GM18907 (cell line): ENCODE measurements around the gene ALS2CL.

Experiments used
- ATAC-seq: cut with Tn5 transposase; IDR thresholded peaks from one replicate; pipeline ENCODE4 v1.9.1; 2021; ENCODE audit warnings: mild to moderate bottlenecking, moderate library complexity; ENCODE audit not compliant: unreplicated experiment

ALS2CL gene

GRCh38 chr3:46716461-46717441, 23.3 kb upstream of the ALS2CL start:
- no peak for ATAC-seq

GRCh38 chr3:46715507-46716175, 22.2 kb upstream of the ALS2CL start:
- no peak for ATAC-seq

GRCh38 chr3:46714728-46715506, 21.4 kb upstream of the ALS2CL start:
- ATAC-seq = no peak

GRCh38 chr3:46713898-46714552, 20.5 kb upstream of the ALS2CL start:
- ATAC-seq = no peak

- ATAC-seq = no peak
Measured at GRCh38 chr3:46713050-46713897, 19.8 kb upstream of the ALS2CL start.

- no peak for ATAC-seq
Measured at GRCh38 chr3:46712191-46713049, 18.9 kb upstream of the ALS2CL start.

GRCh38 chr3:46711760-46712159, 18.3 kb upstream of the ALS2CL start:
- no peak for ATAC-seq

GRCh38 chr3:46711305-46711704, 17.8 kb upstream of the ALS2CL start:
- no peak for ATAC-seq

- no peak for ATAC-seq
Measured at GRCh38 chr3:46710671-46711295, 17.3 kb upstream of the ALS2CL start.

GRCh38 chr3:46710229-46710628, 16.8 kb upstream of the ALS2CL start:
- no peak for ATAC-seq

- ATAC-seq = no peak
Measured at GRCh38 chr3:46709721-46710120, 16.2 kb upstream of the ALS2CL start.

GRCh38 chr3:46709157-46709654, 15.7 kb upstream of the ALS2CL start:
- ATAC-seq = no peak

- no peak for ATAC-seq
Measured at GRCh38 chr3:46708401-46709156, 15.1 kb upstream of the ALS2CL start.

GRCh38 chr3:46707601-46708011, 14.1 kb upstream of the ALS2CL start:
- no peak for ATAC-seq

GRCh38 chr3:46706771-46707582, 13.5 kb upstream of the ALS2CL start:
- no peak for ATAC-seq

GRCh38 chr3:46705751-46706552, 12.5 kb upstream of the ALS2CL start:
- no peak for ATAC-seq
